GM12892 (cell line): ENCODE measurements around the gene TAC4.

ENCODE experiments used
- POLR2A ChIP-seq: IDR thresholded peaks from 2 replicates; pipeline ENCODE4 v1.6.1; 2011; ENCODE audit warnings: low read depth, low read length, control low read depth
- POLR2AphosphoS5 ChIP-seq: IDR thresholded peaks from 2 replicates; pipeline ENCODE4 v1.6.1; 2011; ENCODE audit warnings: low read depth, low read length, control low read depth

GRCh38 chr17:49832840-49833599 is 14.8 kb downstream of the TAC4 start:
- TF ChIP-seq POLR2A (no peak), POLR2AphosphoS5 (no peak)
